CD4-positive, alpha-beta T cell treated with Interferon alpha-2 for 1 hour (primary cell): ENCODE measurements around the gene H2BK1.
A peak's percentile ranks its signal among the peaks of the same experiment; 100 is the strongest.

ENCODE experiments used
- DNase-seq, 2 donors: peaks; one replicate each; pipeline ENCODE4 v3.0.0-alpha.2; 2020 to 2022

Gene H2BK1

DNA sequence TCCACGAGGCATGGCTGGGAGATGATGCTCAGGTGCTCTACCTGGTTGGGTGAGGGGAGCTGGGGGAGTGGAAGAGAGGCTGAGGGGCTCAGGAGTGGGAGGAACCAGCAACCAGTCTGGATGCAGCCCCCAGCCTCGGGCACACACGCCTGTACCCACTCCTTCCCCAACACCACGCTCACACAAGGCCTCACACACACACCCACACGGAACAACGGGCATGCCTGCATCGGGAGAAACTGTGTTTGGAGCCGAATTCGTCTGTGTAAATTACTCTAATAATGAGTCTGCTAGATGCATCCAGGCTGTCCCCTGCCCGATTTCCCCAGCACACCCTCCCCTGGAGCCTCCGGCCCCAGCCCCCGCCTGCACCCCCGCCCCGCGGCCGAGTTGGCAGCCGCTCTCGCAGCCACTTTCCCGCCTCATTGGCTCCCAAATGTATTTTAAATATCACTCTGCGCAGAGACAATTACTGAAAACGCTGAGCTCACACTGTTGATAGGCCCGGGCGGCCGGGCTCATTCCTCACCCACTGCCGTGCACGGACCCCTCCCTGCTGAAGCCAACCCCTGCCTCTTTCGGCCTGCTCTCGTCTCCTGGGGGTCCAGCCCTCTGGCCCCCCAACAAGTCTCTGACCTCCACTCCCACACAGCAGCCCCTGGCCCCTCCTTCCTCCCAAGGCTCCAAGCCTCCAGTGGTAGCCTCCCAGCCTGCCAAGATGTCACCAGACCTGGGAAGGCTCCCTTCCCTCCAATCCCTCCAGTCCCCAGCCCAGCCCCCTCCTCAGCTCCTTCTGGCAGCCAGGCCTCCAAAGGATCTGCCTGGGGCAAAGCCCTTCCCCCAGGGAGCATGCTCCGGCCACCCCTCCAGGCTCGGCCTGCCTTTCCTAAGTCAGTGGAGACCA lies 11.1 kb downstream of the H2BK1 start:
- DNase-seq, result no peak

DNA sequence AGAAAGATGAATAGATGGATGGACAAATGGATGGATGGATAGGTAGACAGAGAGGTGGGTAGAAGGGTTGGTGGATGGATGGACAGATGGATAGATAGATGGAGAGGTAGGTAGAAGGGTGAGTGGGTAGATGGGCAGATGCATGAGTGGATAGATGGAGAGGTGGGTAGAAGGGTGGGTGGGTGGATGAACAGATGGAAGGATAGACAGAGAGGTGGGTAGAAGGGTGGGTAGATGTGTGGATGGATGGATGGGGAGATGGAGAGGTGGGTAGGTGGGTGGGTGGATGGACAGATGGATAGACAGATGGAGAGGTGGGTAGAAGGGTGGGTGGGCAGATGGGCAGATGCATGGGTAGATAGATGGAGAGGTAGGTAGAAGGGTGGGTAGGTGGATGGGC lies 12.4 kb downstream of the H2BK1 start:
- no peak for DNase-seq

GRCh38 chr7:151195616-151196450 lies 14.5 kb downstream of the H2BK1 start:
- no peak for DNase-seq

GRCh38 chr7:151194188-151194587 lies 16.1 kb downstream of the H2BK1 start:
- peak in 1 of 2 donors; percentile 11 for DNase-seq

- no peak for DNase-seq
Observed at GRCh38 chr7:151193203-151193978, 16.9 kb downstream of the H2BK1 start.

GRCh38 chr7:151192002-151192539 lies 18.2 kb downstream of the H2BK1 start:
- no peak for DNase-seq

DNA sequence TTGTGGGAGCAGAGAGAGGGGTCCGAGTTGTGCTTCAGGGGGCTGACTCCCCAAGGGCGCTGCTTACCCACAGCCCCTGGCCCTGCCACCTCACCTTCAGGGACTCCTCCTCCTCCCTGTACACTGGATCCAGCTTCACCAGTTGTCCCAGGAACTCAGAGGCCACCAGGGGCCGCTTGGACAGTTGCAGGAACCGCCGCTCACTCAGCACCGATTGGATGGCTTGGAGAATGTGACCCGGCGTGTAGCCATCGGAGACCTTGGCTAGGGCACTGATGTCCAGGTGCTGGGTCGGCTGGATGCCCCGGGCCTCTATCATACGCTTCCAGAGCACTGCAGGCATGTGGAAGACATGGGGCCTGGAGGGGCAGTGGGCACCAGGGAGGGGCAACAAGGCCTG lies 18.7 kb downstream of the H2BK1 start:
- no peak for DNase-seq

GRCh38 chr7:151189038-151189437 lies 21.2 kb downstream of the H2BK1 start:
- DNase-seq, result no peak

- DNase-seq, result no peak
Observed at GRCh38 chr7:151188252-151188542, 22.1 kb downstream of the H2BK1 start.

- DNase-seq, result no peak
Observed at GRCh38 chr7:151187409-151188251, 22.7 kb downstream of the H2BK1 start.

GRCh38 chr7:151186640-151187408 lies 23.5 kb downstream of the H2BK1 start, which contains the start of gene ASB10:
TSS of gene ASB10 (minus strand) at chr7:151187250. CDS start at chr7:151187130, 120 bp downstream.
- no peak for DNase-seq

GRCh38 chr7:151185762-151186639 lies 24.3 kb downstream of the H2BK1 start:
- DNase-seq, result no peak

GRCh38 chr7:151181011-151181431 lies 29.3 kb downstream of the H2BK1 start:
- no peak for DNase-seq

- no peak for DNase-seq
Observed at GRCh38 chr7:151179946-151180345, 30.3 kb downstream of the H2BK1 start.

GRCh38 chr7:151179287-151179860 lies 30.9 kb downstream of the H2BK1 start:
- no peak for DNase-seq

- no peak for DNase-seq
Observed at GRCh38 chr7:151178831-151179230, 31.5 kb downstream of the H2BK1 start.

- DNase-seq, result no peak
Observed at GRCh38 chr7:151178236-151178635, 32.1 kb downstream of the H2BK1 start.

GRCh38 chr7:151177310-151177709 lies 33.0 kb downstream of the H2BK1 start:
- no peak for DNase-seq

DNA sequence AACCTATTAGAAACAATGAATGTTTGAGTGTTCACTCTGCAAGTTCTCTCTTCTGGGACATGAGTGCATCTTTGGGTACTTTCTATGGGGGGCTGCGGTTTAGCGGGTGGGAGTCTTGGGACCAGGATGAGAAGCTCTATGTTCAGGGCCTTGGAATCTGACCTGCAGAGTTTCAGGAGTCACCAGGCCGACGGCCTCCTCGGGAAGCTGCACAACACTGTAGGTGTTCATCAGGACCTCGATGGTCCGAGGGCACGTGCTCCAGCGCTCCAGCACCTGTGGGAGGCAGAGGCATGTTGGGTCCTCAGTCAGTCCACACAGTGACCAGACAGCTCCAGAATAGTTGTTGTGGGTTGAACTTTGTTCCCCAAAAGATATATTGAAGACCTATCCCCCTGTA lies 33.9 kb downstream of the H2BK1 start:
- no peak for DNase-seq
